Loucy (cell line): Measurements from ENCODE around the gene MED13.

Source experiments
- H2AFZ ChIP-seq: fragments of 200-600 bp; sonication (generic); 2 replicates; pipeline ENCODE4 v1.6.0; 2016; ENCODE audit warnings: antibody characterized with exemption, mild to moderate bottlenecking, low read length, moderate library complexity
- H3F3A ChIP-seq: fragments of 200-600 bp; 2 replicates; pipeline ENCODE4 v1.6.0; 2016; ENCODE audit warnings: antibody characterized with exemption, low read depth, mild to moderate bottlenecking
- H3K27me3 ChIP-seq: fragments of 200-600 bp; sonication (generic); 2 replicates; pipeline ENCODE4 v1.6.1; 2014; ENCODE audit warnings: low read length, mild to moderate bottlenecking; ENCODE audit not compliant: insufficient read depth, poor library complexity, severe bottlenecking
- H3K36me3 ChIP-seq: fragments of 200-600 bp; sonication (generic); 2 replicates; pipeline ENCODE4 v1.6.1; 2016; ENCODE audit warnings: low read length; ENCODE audit not compliant: insufficient read depth
- H3K4me1 ChIP-seq: fragments of 200-600 bp; sonication (generic); 2 replicates; pipeline ENCODE4 v1.5.1; 2014; ENCODE audit warnings: low read length, mild to moderate bottlenecking; ENCODE audit not compliant: insufficient read depth, poor library complexity, severe bottlenecking
- H3K4me2 ChIP-seq: fragments of 200-600 bp; sonication (generic); 2 replicates; pipeline ENCODE4 v1.6.0; 2014; ENCODE audit warnings: antibody characterized with exemption, low read length, low read depth, mild to moderate bottlenecking; ENCODE audit not compliant: poor library complexity, severe bottlenecking
- H3K4me3 ChIP-seq: fragments of 200-600 bp; sonication (generic); 2 replicates; pipeline ENCODE4 v1.5.1; 2014; ENCODE audit warnings: low read length, mild to moderate bottlenecking, mixed read lengths; ENCODE audit not compliant: poor library complexity, severe bottlenecking
- H3K79me2 ChIP-seq: fragments of 200-600 bp; sonication (generic); 2 replicates; pipeline ENCODE4 v1.6.1; 2014; ENCODE audit warnings: low read length; ENCODE audit not compliant: insufficient read depth
- H3K9ac ChIP-seq: fragments of 200-600 bp; sonication (generic); 2 replicates; pipeline ENCODE4 v1.6.0; 2014; ENCODE audit warnings: mild to moderate bottlenecking, low read depth, low read length, moderate library complexity; ENCODE audit not compliant: poor library complexity, severe bottlenecking
- H3K9me2 ChIP-seq: fragments of 200-600 bp; sonication (generic); replicated peaks from 2 replicates; pipeline ENCODE4 v1.6.1; 2016; ENCODE audit warnings: low read depth, low read length, mixed read lengths
- H3K9me3 ChIP-seq: fragments of 200-600 bp; sonication (generic); 2 replicates; pipeline ENCODE4 v1.6.1; 2014; ENCODE audit warnings: mild to moderate bottlenecking, antibody characterized with exemption, low read length, low read depth; ENCODE audit not compliant: insufficient read depth
- H4K20me1 ChIP-seq: fragments of 200-600 bp; sonication (generic); 2 replicates; pipeline ENCODE4 v1.6.0; 2014; ENCODE audit warnings: antibody characterized with exemption, low read length, mild to moderate bottlenecking; ENCODE audit not compliant: insufficient read depth, poor library complexity, severe bottlenecking
- CTCF ChIP-seq: fragments of 200-600 bp; sonication (generic); conservative IDR thresholded peaks from 2 replicates; pipeline ENCODE4 v1.5.1; 2014; ENCODE audit warnings: mild to moderate bottlenecking, antibody characterized with exemption, low read length
- EZH2phosphoT487 ChIP-seq: fragments of 200-600 bp; IDR thresholded peaks from 2 replicates; pipeline ENCODE4 v1.6.1; 2018; ENCODE audit warnings: antibody characterized with exemption, mild to moderate bottlenecking, moderate library complexity, borderline replicate concordance

The MED13 gene

DNA sequence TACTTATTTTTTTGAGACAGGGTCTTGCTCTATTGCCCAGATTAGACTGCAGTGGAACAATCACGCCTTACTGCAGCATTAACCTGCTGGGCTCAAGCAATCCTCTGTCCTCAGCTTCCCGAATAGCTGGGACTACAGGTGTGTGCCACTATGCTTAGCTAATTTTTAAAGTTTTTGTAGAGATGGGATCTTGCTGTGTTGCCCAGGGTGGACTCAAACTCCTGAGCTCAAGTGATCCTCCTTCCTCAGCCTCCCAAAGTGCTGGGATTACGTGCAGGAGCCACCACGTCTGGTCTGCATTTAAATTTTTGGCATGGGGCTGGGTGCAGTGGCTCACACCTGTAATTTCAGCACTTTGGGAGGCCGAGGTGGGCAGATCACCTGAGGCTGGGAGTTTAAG lies 96.3 kb downstream of the MED13 start:
- H3K27me3 ChIP-seq = no peaks in the 10 kb centered on the region
- peaks cover 79% of the 10 kb centered on the region; the same call in 1 of the 2 replicates for H3K36me3 ChIP-seq
- no peaks in the 10 kb centered on the region for H4K20me1 ChIP-seq
- no peaks in the 10 kb centered on the region for H3K9me2 ChIP-seq
- H3K79me2 ChIP-seq = no peaks in the 10 kb centered on the region
- TF ChIP-seq CTCF (no peak), EZH2phosphoT487 (no peak)
- no peak overlapping the region for H2AFZ ChIP-seq
- H3K9me3 ChIP-seq = no peaks in the 10 kb centered on the region
- H3F3A ChIP-seq = 0 out of 2 replicates have a peak, but pooled peaks cover 3% of the 10 kb centered on the region
- H3K9ac ChIP-seq = no peak overlapping the region
- no peak overlapping the region for H3K4me3 ChIP-seq
- H3K4me2 ChIP-seq = no peak overlapping the region
- no peaks in the 10 kb centered on the region for H3K4me1 ChIP-seq

GRCh38 chr17:61967729-61968128 lies 97.3 kb downstream of the MED13 start:
- no peak for TF ChIP-seq EZH2phosphoT487
- no peak for TF ChIP-seq CTCF
- H3K36me3 ChIP-seq = peaks cover 87% of the 10 kb centered on the region; the same call in 1 of the 2 replicates
- no peaks in the 10 kb centered on the region for H3K27me3 ChIP-seq
- H3K4me3 ChIP-seq = no peak overlapping the region
- H4K20me1 ChIP-seq = no peaks in the 10 kb centered on the region
- no peak overlapping the region for H3K4me2 ChIP-seq
- no peak overlapping the region for H3K9ac ChIP-seq
- H2AFZ ChIP-seq = no peak overlapping the region
- 0 out of 2 replicates have a peak, but pooled peaks cover 3% of the 10 kb centered on the region for H3F3A ChIP-seq
- H3K79me2 ChIP-seq = no peaks in the 10 kb centered on the region
- H3K9me2 ChIP-seq = no peaks in the 10 kb centered on the region
- no peaks in the 10 kb centered on the region for H3K9me3 ChIP-seq
- no peaks in the 10 kb centered on the region for H3K4me1 ChIP-seq

- no peak overlapping the region for H2AFZ ChIP-seq
- H3K4me1 ChIP-seq = no peaks in the 10 kb centered on the region
- TF ChIP-seq EZH2phosphoT487 (no peak), CTCF (no peak)
- H3K79me2 ChIP-seq = no peaks in the 10 kb centered on the region
- no peaks in the 10 kb centered on the region for H3K9me3 ChIP-seq
- no peak overlapping the region for H3K4me2 ChIP-seq
- H3K9ac ChIP-seq = no peak overlapping the region
- H4K20me1 ChIP-seq = no peaks in the 10 kb centered on the region
- H3F3A ChIP-seq = 0 out of 2 replicates have a peak, but pooled peaks cover 3% of the 10 kb centered on the region
- no peaks in the 10 kb centered on the region for H3K27me3 ChIP-seq
- peaks cover 88% of the 10 kb centered on the region; the same call in 1 of the 2 replicates for H3K36me3 ChIP-seq
- H3K4me3 ChIP-seq = no peak overlapping the region
- H3K9me2 ChIP-seq = no peaks in the 10 kb centered on the region
These were observed 98.9 kb downstream of the MED13 start for GRCh38 chr17:61966191-61966590.
